Measurements from ENCODE around the gene HAND2. TPM values are rescaled to one million over a fixed set of nuclear protein-coding genes. Genes with fewer than 3 reads are reported as not detected.

Gene HAND2
- total and polyA plus RNA-seq, 2 of the 8 experiments (the other 6 are each of a cell fraction or from before 2014, with no cell fraction given) = 0.05 TPM; not detected in 1

DNA sequence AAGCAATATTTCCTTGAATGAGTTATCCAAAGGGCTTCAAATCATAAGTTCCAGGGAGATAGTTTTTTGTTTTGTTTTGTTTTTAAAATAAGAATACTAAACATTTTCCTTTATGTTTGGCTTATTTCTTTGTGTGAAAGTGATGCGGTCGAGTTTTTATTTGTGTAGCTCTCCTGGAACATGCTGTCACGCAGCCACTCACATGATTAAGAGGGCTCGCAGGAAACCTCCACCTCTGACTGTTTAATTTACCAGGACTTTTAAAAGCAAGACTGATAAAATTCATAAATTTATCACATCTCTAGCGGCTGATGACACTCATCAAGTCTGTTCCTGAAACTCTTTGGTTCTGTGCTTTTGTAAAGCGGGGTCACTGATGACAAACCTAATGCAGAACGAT is 48.9 kb upstream of the HAND2 start:
- no peak overlapping the region for H2BK5ac ChIP-seq (ENCODE audit: low read depth, low read length)
- TF ChIP-seq HDAC2 (IDR thresholded peaks at IDR 0.05; ENCODE audit: borderline replicate concordance in 1 of 2, low read depth in 2 of 2, low read length in 2 of 2) = no peak
- TF ChIP-seq RBBP5 (IDR thresholded peaks at IDR 0.05; ENCODE audit: borderline replicate concordance, low read depth, low read length) = no peak
- no peak for TF ChIP-seq POLR2AphosphoS5 (IDR thresholded peaks at IDR 0.05; ENCODE audit: low read depth, low read length)

More for the DNA sequence above, 48.9 kb upstream of the HAND2 start:
- H4K8ac ChIP-seq (ENCODE audit: extremely low read depth, insufficient read depth, low read length) = no peak overlapping the region
- no peak for DNase-seq (ENCODE audit: low read depth in 1 of 2, low spot score in 2 of 2)
- H3K4me1 ChIP-seq (replicated peaks in 1 of 4; ENCODE audit: control insufficient read depth in 3 of 4, insufficient read depth in 4 of 4, low read length in 3 of 4) = no peaks in the 10 kb centered on the region
- no peaks in the 10 kb centered on the region for H4K20me1 ChIP-seq (replicated peaks in 1 of 2; ENCODE audit: control insufficient read depth in 1 of 2, insufficient read depth in 2 of 2, low read length in 2 of 2)
- no peak for FAIRE-seq
- no peak overlapping the region for H3K4me3 ChIP-seq (ENCODE audit: extremely low read depth in 1 of 4, insufficient read depth in 2 of 4, low read depth in 3 of 4, low read length in 4 of 4)
- H3K18ac ChIP-seq (ENCODE audit: extremely low read depth, low read length) = no peak overlapping the region
- no peaks in the 10 kb centered on the region for H3K23me2 ChIP-seq (ENCODE audit: low read depth, low read length)
- H2AFZ ChIP-seq (ENCODE audit: low read length) = no peak overlapping the region
- no peaks in the 10 kb centered on the region for H3K9me3 ChIP-seq (ENCODE audit: insufficient read depth in 2 of 2, low read depth in 1 of 2, low read length in 1 of 2)
- H4K91ac ChIP-seq (replicated peaks; ENCODE audit: insufficient read length, low read length) = no peak overlapping the region
- H3K4ac ChIP-seq (replicated peaks; ENCODE audit: insufficient read length, low read depth, low read length) = no peak overlapping the region
- H3K79me1 ChIP-seq (ENCODE audit: low read depth, low read length) = no peaks in the 10 kb centered on the region
- no peak overlapping the region for H3K4me2 ChIP-seq (ENCODE audit: insufficient read depth in 1 of 2, low read depth in 2 of 2, low read length in 2 of 2)
- H4K5ac ChIP-seq (ENCODE audit: insufficient read length, low read depth, low read length) = no peak overlapping the region
- H3K27ac ChIP-seq (ENCODE audit: low read depth, low read length) = no peak overlapping the region
- 92% methylated on average over 7 of the region's 7 CpGs; no CpG with 5 or more reads in 1 of the 2 experiments for WGBS, 2 experiments (ENCODE audit: extremely low coverage in 1 of 2, insufficient coverage in 1 of 2, insufficient read length in 1 of 2, insufficient replicate concordance in 2 of 2, low coverage in 1 of 2, low lambda C conversion rate in 2 of 2, missing lambda C conversion rate in 1 of 2)
- POLR2A ChIA-PET (ENCODE audit: partially characterized antibody) = no interaction called here
- H2BK12ac ChIP-seq (ENCODE audit: low read depth, low read length) = no peak overlapping the region
- no peak overlapping the region for H2BK20ac ChIP-seq (ENCODE audit: low read length)
- H3K14ac ChIP-seq (ENCODE audit: insufficient read length) = no peak overlapping the region
- no peak overlapping the region for H3K9ac ChIP-seq (replicated peaks in 1 of 4; ENCODE audit: extremely low read depth in 1 of 4, low read depth in 3 of 4, low read length in 3 of 4)
- no peak overlapping the region for H2BK15ac ChIP-seq (ENCODE audit: low read length)
- H2AK5ac ChIP-seq (ENCODE audit: low read depth, low read length) = no peak overlapping the region
- no peak overlapping the region for H2BK120ac ChIP-seq (replicated peaks; ENCODE audit: low read depth, low read length)
- H3K27me3 ChIP-seq (replicated peaks in 1 of 4; ENCODE audit: control insufficient read depth in 3 of 4, extremely low read depth in 1 of 4, insufficient read depth in 3 of 4, low read length in 3 of 4) = no peaks in the 10 kb centered on the region
- no peak overlapping the region for H3K56ac ChIP-seq (replicated peaks; ENCODE audit: insufficient read length, low read depth, low read length)
- no peak overlapping the region for H3K23ac ChIP-seq (ENCODE audit: insufficient read length)
- no peaks in the 10 kb centered on the region for H3K36me3 ChIP-seq (ENCODE audit: control insufficient read depth in 2 of 4, insufficient read depth in 4 of 4, low read length in 3 of 4)
- no peaks in the 10 kb centered on the region for H3K79me2 ChIP-seq (ENCODE audit: control insufficient read depth in 1 of 2, insufficient read depth in 2 of 2, low read length in 2 of 2)
- CTCF ChIA-PET (ENCODE audit: partially characterized antibody) = interaction anchor here (2.9 kb wide), 1 partner anchor 12 kb away, joined by 9 read pairs; no protein-coding TSS in a partner anchor
